ENCODE measurements around the gene SPRR3.

GRCh38 chr1:152996633-152997400 lies 4.7 kb upstream of the SPRR3 start:
- TF ChIP-seq, protein P1, sequence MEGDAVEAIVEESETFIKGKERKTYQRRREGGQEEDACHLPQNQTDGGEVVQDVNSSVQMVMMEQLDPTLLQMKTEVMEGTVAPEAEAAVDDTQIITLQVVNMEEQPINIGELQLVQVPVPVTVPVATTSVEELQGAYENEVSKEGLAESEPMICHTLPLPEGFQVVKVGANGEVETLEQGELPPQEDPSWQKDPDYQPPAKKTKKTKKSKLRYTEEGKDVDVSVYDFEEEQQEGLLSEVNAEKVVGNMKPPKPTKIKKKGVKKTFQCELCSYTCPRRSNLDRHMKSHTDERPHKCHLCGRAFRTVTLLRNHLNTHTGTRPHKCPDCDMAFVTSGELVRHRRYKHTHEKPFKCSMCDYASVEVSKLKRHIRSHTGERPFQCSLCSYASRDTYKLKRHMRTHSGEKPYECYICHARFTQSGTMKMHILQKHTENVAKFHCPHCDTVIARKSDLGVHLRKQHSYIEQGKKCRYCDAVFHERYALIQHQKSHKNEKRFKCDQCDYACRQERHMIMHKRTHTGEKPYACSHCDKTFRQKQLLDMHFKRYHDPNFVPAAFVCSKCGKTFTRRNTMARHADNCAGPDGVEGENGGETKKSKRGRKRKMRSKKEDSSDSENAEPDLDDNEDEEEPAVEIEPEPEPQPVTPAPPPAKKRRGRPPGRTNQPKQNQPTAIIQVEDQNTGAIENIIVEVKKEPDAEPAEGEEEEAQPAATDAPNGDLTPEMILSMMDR (conservative IDR thresholded peaks at IDR 0.05 in 1 of 2, IDR thresholded peaks at IDR 0.05 in 1 of 2; ENCODE audit: extremely low read depth in 1 of 2, insufficient read depth in 1 of 2, low read depth in 1 of 2, low read length in 2 of 2) = no peak
- no peak for TF ChIP-seq EZH2 (IDR thresholded peaks at IDR 0.05; ENCODE audit: borderline replicate concordance, low read length)

All from mammary epithelial cell (primary cell).